ENCODE data around the gene GTF2H1. TPM values are rescaled to one million over a fixed set of nuclear protein-coding genes. Genes with fewer than 3 reads are reported as not detected.
A peak's percentile ranks its signal among the peaks of the same experiment; 100 is the strongest.

The GTF2H1 gene
- total and polyA plus RNA-seq, 9 of the 15 experiments (the other 6 are each of a cell fraction or from before 2014, with no cell fraction given): 56.9 to 126 (median 92.1) TPM

GRCh38 chr11:18395735-18396504 is 73.6 kb downstream of the GTF2H1 start:
- ChIA-PET CTCF (ENCODE audit: low intra/inter-chr PET ratio) (interaction anchor here (0.7 kb wide), 1 partner anchor 1184 kb away, joined by 3 read pairs; no protein-coding TSS in a partner anchor), POLR2A (interaction anchor here (0.6 to 3.0 kb wide), 26 partner anchors 9 to 1318 kb away, joined by 3 to 45 read pairs (median 4); partner anchors contain the start of genes GTF2H1, HPS5, RPS13 and TSG101)
- Histone ChIP-seq H3K27ac (ENCODE audit: extremely low read depth, low read depth, low read length) (peak overlapping the region; percentile 94), H3K4me2 (ENCODE audit: insufficient read depth, low read length) (peak overlapping the region; percentile 100), H3K36me3 (ENCODE audit: control insufficient read depth, insufficient read depth, low read length) (peaks cover 56% of the 10 kb centered on the region), H3K4me1 (replicated peaks in 1 of 2; ENCODE audit: control insufficient read depth in 2 of 2, insufficient read depth in 2 of 2, low read length in 2 of 2) (peaks cover 13 to 21% of the 10 kb centered on the region in 2 experiments), H3K9me1 (ENCODE audit: control insufficient read depth, insufficient read depth, low read length) (no peaks in the 10 kb centered on the region), H3K9me3 (replicated peaks; ENCODE audit: control insufficient read depth, insufficient read depth, low read depth, low read length) (no peaks in the 10 kb centered on the region), H3K4me3 (peak overlapping the region; percentile 79), H4K20me1 (replicated peaks; ENCODE audit: control insufficient read depth, insufficient read depth, low read length) (peaks cover 41% of the 10 kb centered on the region), H2AFZ (ENCODE audit: low read depth, low read length) (no peak overlapping the region), H3K79me2 (ENCODE audit: control insufficient read depth, insufficient read depth, low read length) (peaks cover 69% of the 10 kb centered on the region), H3K9ac (ENCODE audit: insufficient read depth in 1 of 2, low read depth in 2 of 2, low read length in 2 of 2) (peak overlapping the region; percentile 84 to 97), H3K27me3 (ENCODE audit: control insufficient read depth in 2 of 2, insufficient read depth in 2 of 2, low read length in 2 of 2) (no peaks in the 10 kb centered on the region)
- FAIRE-seq (peak; percentile 93), ATAC-seq (peak; percentile 89), DNase-seq (ENCODE audit: extremely low read depth in 1 of 4, low spot score in 3 of 4) (peak; percentile 91 to 98 (median 94))
- in situ Hi-C loops (cut with MboI): no loop called here
- under 1% methylated on average over 46 of the region's 46 CpGs for WGBS (ENCODE audit: insufficient coverage, low coverage, missing lambda C conversion rate)
- intact Hi-C loops (cut with micrococcal nuclease): loop anchor here (1.0 to 10.0 kb wide), 2 partner anchors 75 to 249 kb away; no protein-coding TSS in a partner anchor
- BruUV-seq (replicated peaks): no TSS peak
- no peak for TF ChIP-seq ATF6 (CRISPR knock-in tag; IDR thresholded peaks at IDR 0.05)
- no peak for TF ChIP-seq CGGBP1 (CRISPR knock-in tag; IDR thresholded peaks at IDR 0.05)
- TF ChIP-seq ZNF655 (CRISPR knock-in tag; IDR thresholded peaks at IDR 0.05): no peak
- no peak for TF ChIP-seq NCOA1 (IDR thresholded peaks at IDR 0.05; ENCODE audit: low read depth)
- TF ChIP-seq HES1 (IDR thresholded peaks at IDR 0.05; ENCODE audit: low read depth): no peak
- no peak for TF ChIP-seq ILK (tag; IDR thresholded peaks at IDR 0.05; ENCODE audit: borderline replicate concordance, low read depth)
- TF ChIP-seq KAT8 (IDR thresholded peaks at IDR 0.05; ENCODE audit: low read depth): no peak
- TF ChIP-seq ZSCAN32 (CRISPR knock-in tag; IDR thresholded peaks at IDR 0.05): no peak
- peak; percentile 83 for TF ChIP-seq POLR2AphosphoS5 (IDR thresholded peaks at IDR 0.05; ENCODE audit: control insufficient read depth, insufficient read depth, low read depth, low read length)
- TF ChIP-seq POLR2AphosphoS2 (IDR thresholded peaks at IDR 0.05; ENCODE audit: low read length): peak; percentile 88; the same call in 1 of the 2 replicates
- peak; percentile 46 for TF ChIP-seq SMAD4 (CRISPR knock-in tag; conservative IDR thresholded peaks at IDR 0.05)
- TF ChIP-seq ZFPM2 (CRISPR knock-in tag; IDR thresholded peaks at IDR 0.05): no peak
- peak; percentile 55 for TF ChIP-seq EP400 (IDR thresholded peaks at IDR 0.05)
- no peak for TF ChIP-seq TFE3 (CRISPR knock-in tag; IDR thresholded peaks at IDR 0.05)
- TF ChIP-seq RFX7 (CRISPR knock-in tag; IDR thresholded peaks at IDR 0.05): no peak
- TF ChIP-seq BMI1 (IDR thresholded peaks at IDR 0.05; ENCODE audit: low read length): no peak

Measured in K562 (cell line).